HG03378 (cell line): ENCODE results near the gene XYLT2.

Experiments
- ATAC-seq: cut with Tn5 transposase; IDR thresholded peaks from one replicate; pipeline ENCODE4 v1.9.1; 2021; ENCODE audit warnings: mild to moderate bottlenecking, moderate library complexity; ENCODE audit not compliant: unreplicated experiment

Gene XYLT2

DNA sequence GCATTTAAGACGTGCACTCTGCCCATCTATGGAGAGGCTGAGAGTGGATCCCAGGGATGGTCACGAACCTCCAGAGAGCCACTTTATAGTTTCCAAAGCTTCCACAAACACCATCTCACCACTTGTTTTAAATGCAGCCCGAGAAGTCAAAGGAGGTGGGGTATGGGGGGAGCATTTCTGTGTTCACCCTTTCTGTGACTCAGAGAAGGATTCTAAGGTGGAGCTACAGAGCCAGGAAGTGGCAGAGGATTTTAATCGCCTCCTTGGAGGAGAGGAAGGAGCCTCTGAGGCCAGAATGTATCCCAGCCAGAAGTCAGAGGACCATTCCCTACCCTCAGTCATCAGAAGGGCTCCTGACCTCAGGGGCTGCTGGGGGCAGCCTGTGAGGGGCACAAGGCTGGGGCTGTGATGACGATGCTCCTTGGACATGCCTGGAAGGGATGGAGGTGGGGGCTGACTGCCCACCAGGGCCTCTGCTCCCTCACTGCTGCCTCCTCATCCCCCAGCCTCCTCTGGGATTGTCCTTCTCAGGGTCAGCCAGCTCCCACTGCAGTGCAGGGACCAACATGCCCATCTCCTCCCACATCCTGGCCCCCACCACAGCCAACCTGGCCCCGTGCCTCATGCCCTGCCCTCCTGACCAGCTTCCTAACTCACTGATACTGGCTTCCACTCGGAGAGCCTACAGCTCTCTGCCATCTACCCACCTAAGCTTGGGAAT, 2.8 kb downstream of the XYLT2 start:
- ATAC-seq, result no peak

GRCh38 chr17:50349243-50349600, 3.3 kb downstream of the XYLT2 start:
- no peak for ATAC-seq

DNA sequence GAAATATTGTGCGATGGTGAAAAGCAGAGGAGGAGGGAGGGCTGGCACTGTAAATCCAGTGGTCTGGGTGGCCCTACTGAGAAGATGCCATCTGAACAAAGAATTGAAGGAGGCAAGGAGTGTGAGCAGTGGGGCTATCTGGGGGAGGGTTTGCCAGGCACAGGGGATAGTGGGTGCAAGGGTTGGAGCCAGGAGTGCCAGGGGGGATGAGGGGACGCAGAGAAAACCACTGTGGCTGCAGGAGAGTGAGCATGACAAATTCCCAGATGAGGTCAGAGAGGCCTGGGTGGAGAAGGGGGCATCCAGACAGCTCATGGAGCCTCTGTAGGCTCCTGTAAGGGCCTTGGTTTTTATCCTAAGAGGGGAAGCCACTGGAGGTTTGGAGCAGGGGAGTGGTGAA, 4.8 kb downstream of the XYLT2 start:
- no peak for ATAC-seq

- no peak for ATAC-seq
Measured at GRCh38 chr17:50352072-50352692, 6.3 kb downstream of the XYLT2 start.

- ATAC-seq, result no peak
Measured at GRCh38 chr17:50352693-50353599, 7.0 kb downstream of the XYLT2 start.

GRCh38 chr17:50353600-50354195, 7.8 kb downstream of the XYLT2 start:
- ATAC-seq, result no peak

- ATAC-seq, result no peak
Measured at GRCh38 chr17:50354198-50354597, 8.3 kb downstream of the XYLT2 start.

GRCh38 chr17:50354776-50355175, 8.8 kb downstream of the XYLT2 start:
- ATAC-seq, result no peak

GRCh38 chr17:50355336-50355700, 9.4 kb downstream of the XYLT2 start:
- ATAC-seq, result no peak

- no peak for ATAC-seq
Measured at GRCh38 chr17:50355701-50356341, 9.9 kb downstream of the XYLT2 start.

- no peak for ATAC-seq
Measured at GRCh38 chr17:50356418-50356817, 10.5 kb downstream of the XYLT2 start.

- ATAC-seq, result no peak
Measured at GRCh38 chr17:50356892-50357510, 11.1 kb downstream of the XYLT2 start.

DNA sequence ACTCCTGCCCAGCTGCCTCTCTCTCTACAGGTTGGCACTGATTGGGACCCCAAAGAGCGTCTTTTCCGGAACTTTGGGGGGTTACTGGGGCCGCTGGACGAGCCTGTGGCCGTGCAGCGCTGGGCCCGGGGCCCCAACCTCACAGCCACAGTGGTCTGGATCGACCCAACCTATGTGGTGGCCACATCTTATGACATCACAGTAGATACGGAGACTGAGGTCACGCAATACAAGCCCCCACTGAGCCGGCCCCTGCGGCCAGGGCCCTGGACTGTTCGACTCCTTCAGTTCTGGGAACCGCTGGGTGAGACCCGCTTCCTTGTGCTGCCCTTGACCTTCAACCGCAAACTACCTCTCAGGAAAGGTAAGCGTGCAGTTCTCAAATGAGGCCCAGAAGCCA, 12.3 kb downstream of the XYLT2 start:
- no peak for ATAC-seq

DNA sequence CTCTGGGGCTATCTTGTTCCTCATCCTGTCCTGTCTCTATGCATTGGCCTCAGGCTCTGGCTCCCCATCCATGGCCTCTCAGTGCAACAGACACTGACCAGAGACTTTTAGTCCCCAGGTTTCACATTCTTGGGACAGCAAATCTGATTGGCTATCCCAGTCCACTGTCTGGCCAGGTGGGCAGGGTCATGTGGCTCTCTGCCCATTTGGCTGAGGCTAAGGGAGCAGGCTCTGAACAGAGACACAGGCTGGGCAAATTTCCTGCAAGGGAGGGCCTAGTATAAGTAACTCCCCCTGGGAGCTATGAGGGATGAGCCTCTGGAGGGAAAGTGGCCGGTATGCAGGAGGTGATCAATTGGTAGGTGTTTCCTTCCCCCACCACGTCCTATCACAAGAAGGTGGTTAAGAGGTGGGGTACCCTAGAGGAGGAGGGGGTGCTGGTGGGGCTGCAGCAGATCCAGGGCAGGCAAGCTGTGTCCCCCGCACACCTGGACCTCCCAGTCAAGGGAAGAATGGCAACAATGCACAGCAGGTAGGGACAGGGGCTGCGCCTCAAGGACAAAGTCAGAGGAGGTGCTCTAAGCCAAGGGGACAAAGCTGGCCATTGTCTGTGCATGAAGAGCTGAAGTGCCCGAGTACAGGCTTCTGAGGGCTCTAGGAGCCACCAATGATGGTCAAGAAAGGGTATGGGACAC, 13.2 kb downstream of the XYLT2 start:
- no peak for ATAC-seq

- ATAC-seq, result no peak
Measured at GRCh38 chr17:50359998-50360461, 14.1 kb downstream of the XYLT2 start.

- ATAC-seq, result no peak
Measured at GRCh38 chr17:50360486-50361115, 14.7 kb downstream of the XYLT2 start.

DNA sequence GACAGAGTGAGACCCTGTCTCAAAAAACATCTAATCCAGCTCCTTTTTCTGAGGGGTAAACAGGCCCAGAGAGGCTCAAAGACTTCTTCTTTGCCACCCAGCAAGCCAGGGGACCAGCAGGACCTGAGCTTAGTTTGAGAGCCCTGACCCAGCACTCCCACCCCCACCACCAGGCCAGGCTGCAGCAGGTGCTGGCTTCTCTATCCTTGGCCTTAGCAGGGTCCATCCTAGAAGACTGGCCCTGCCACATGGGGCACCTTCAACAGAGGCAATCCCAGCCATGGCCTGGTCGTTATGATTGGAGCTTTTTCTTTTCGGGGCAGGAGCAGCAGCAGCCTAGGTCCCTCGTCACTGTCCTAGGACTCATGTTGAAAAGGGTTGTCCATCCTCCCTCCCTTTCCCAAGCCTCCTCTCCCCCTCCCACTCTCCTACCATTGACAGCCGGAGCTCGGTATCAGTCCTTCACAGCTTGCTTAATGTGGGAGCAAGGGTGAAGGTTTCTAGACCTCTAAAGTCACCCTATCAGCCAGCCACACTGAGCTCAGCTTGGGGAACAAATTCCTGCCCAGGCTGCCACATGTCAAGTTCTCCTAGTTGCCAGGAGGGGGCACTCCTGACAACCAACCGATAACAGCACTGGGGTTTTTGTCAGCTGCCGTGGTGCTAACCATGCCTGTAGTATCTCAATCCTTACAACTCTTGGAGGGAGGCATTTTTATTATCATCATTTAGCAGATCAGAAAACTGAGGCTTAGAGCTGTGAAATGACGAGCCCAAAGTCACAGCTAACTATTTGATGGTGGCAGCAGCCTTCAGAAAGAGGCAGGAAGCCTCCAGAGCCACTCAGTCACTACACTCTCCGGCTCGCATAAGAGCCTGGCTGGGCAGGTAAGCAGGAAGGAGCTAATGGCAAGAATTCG, 15.9 kb downstream of the XYLT2 start:
- no peak for ATAC-seq

- ATAC-seq, result no peak
Measured at GRCh38 chr17:50362661-50363060, 16.7 kb downstream of the XYLT2 start.
